K562 (cell line): ENCODE data around the gene CNPY4. TPM values are rescaled to one million over a fixed set of nuclear protein-coding genes. Genes with fewer than 3 reads are reported as not detected.

Experiments
- ARID1B ChIP-seq: fragments of 450-650 bp; IDR thresholded peaks from 2 replicates; pipeline ENCODE4 v1.6.1; 2016; ENCODE audit warnings: antibody characterized with exemption, mild to moderate bottlenecking, inconsistent platforms
- CBX3 ChIP-seq, 2 experiments: IDR thresholded peaks; 1 replicate in 1 of 2; 2 replicates in 1 of 2; pipeline ENCODE4 v1.6.1; 2012; ENCODE audit warnings: inconsistent platforms in 2 of 2, low read length in 2 of 2, borderline replicate concordance in 1 of 2, control low read depth in 1 of 2
- CBX5 ChIP-seq: IDR thresholded peaks from 2 replicates; pipeline ENCODE4 v1.6.1; 2014; ENCODE audit warnings: low read depth, borderline replicate concordance
- DACH1 ChIP-seq: fragments of 450-650 bp; IDR thresholded peaks from 2 replicates; pipeline ENCODE4 v1.6.1; 2018; ENCODE audit not compliant: partially characterized antibody
- DEAF1 ChIP-seq: fragments of 450-650 bp; formaldehyde crosslinking; IDR thresholded peaks from 2 replicates; pipeline ENCODE4 v1.4.0; 2020; ENCODE audit warnings: mild to moderate bottlenecking, moderate library complexity
- GABPA ChIP-seq: fragments of 200-800 bp; sonication (Bioruptor generic); conservative IDR thresholded peaks from 2 replicates; pipeline ENCODE4 v1.6.1; 2016; ENCODE audit warnings: low read depth, missing genetic modification characterization, missing compliant biosample characterization
- GTF3C2 ChIP-seq: IDR thresholded peaks from 3 replicates; pipeline ENCODE4 v1.6.1; 2011; ENCODE audit warnings: borderline replicate concordance, mild to moderate bottlenecking, moderate library complexity; ENCODE audit not compliant: insufficient read length; ENCODE audit errors: extremely low read depth
- HDAC2 ChIP-seq: fragments of 450-650 bp; IDR thresholded peaks from 2 replicates; pipeline ENCODE4 v1.6.1; 2016; ENCODE audit warnings: mild to moderate bottlenecking
- HES1 ChIP-seq: fragments of 450-650 bp; IDR thresholded peaks from 2 replicates; pipeline ENCODE4 v1.6.1; 2016; ENCODE audit warnings: low read depth, mild to moderate bottlenecking, moderate library complexity
- MBD1 ChIP-seq: fragments of 250-450 bp; sonication (Bioruptor Pico); IDR thresholded peaks from 2 replicates; pipeline ENCODE4 v1.8.0; 2022; ENCODE audit warnings: inconsistent platforms
- MEF2A ChIP-seq: IDR thresholded peaks from 2 replicates; pipeline ENCODE4 v1.6.1; 2011; ENCODE audit warnings: low read depth, mild to moderate bottlenecking, low read length, moderate library complexity; ENCODE audit not compliant: control insufficient read depth
- NRF1 ChIP-seq, 2 experiments: fragments of 450-650 bp; IDR thresholded peaks in 1 of 2; conservative IDR thresholded peaks in 1 of 2; 2 replicates each; pipeline ENCODE4 v1.6.1; 2014; ENCODE audit warnings: mild to moderate bottlenecking in 2 of 2
- POLR2G ChIP-seq: fragments of 200-400 bp; formaldehyde crosslinking; IDR thresholded peaks from 2 replicates; pipeline ENCODE4 v1.6.1; 2017; ENCODE audit warnings: low read depth, mild to moderate bottlenecking, antibody characterized with exemption, low read length, moderate library complexity
- RCOR1 ChIP-seq, 2 experiments: IDR thresholded peaks; 2 replicates each; pipeline ENCODE4 v1.6.1; 2012; ENCODE audit warnings: low read depth in 2 of 2, low read length in 2 of 2, borderline replicate concordance in 1 of 2, improper control_type of control experiment in 1 of 2
- SMAD4 ChIP-seq: fragments of 250-450 bp; sonication (Bioruptor Pico); conservative IDR thresholded peaks from 2 replicates; pipeline ENCODE4 v1.8.0; 2021; ENCODE audit warnings: inconsistent platforms, mild to moderate bottlenecking, moderate library complexity
- SNIP1 ChIP-seq: fragments of 450-650 bp; IDR thresholded peaks from 2 replicates; pipeline ENCODE4 v1.7.1; 2017; ENCODE audit warnings: low read depth, mild to moderate bottlenecking
- SNRNP70 ChIP-seq: fragments of 200-400 bp; formaldehyde crosslinking; optimal IDR thresholded peaks from 2 replicates; pipeline ENCODE3; 2017; ENCODE audit warnings: low read depth, low read length
- SOX6 ChIP-seq: fragments of 450-650 bp; IDR thresholded peaks from 2 replicates; pipeline ENCODE4 v1.6.1; 2014; ENCODE audit warnings: mild to moderate bottlenecking
- ZBED1 ChIP-seq: IDR thresholded peaks from 2 replicates; pipeline ENCODE4 v1.6.1; 2014
- ZFX ChIP-seq: sonication (generic); formaldehyde crosslinking; IDR thresholded peaks from 2 replicates; pipeline ENCODE4 v1.8.0; 2022; ENCODE audit warnings: mild to moderate bottlenecking, missing genetic modification reagents, moderate library complexity
- ZNF239 ChIP-seq: fragments of 250-450 bp; sonication (Bioruptor Pico); IDR thresholded peaks from 2 replicates; pipeline ENCODE4 v1.4.0; 2020; ENCODE audit warnings: mild to moderate bottlenecking
- ZNF699 ChIP-seq: fragments of 250-450 bp; sonication (Bioruptor Pico); IDR thresholded peaks from 2 replicates; pipeline ENCODE4 v1.8.0; 2021; ENCODE audit warnings: mild to moderate bottlenecking, moderate library complexity; ENCODE audit not compliant: insufficient replicate concordance
- polyA plus RNA-seq, 8 experiments: library from polyadenylated mRNA; depleted of rRNA in 4 of 8; stranded (reverse) in 5 of 8; unstranded in 3 of 8; fragments of >200 nt; fragmentation: Nextera tagmentation in 2 of 8; fragmentation: Illumina TruSeq in 1 of 8; extraction: Ambion mirVana in 2 of 8; extraction: Trizol in 1 of 8; gene quantifications; 2 replicates each; pipeline versions ENCODE4 v1.2.1 to v1.2.3, GENCODE V29; 2011 to 2014; ENCODE audit warnings: inconsistent platforms in 1 of 8, missing spikeins in 1 of 8
- total RNA-seq, 7 experiments: library from RNA; depleted of rRNA in 6 of 7; stranded (reverse); fragments of >200 nt in 6 of 7; fragmentation: Illumina TruSeq in 2 of 7; extraction: Trizol in 2 of 7; gene quantifications; 2 replicates each; pipeline versions ENCODE4 v1.2.1 to v1.2.3, GENCODE V29; 2011 to 2021; ENCODE audit warnings: low replicate concordance in 1 of 7

The CNPY4 gene
- total and polyA plus RNA-seq, 9 of the 15 experiments (the other 6 are each of a cell fraction or from before 2014, with no cell fraction given), result 1.9 to 11.2 (median 7.0) TPM

- TF ChIP-seq ZFX (CRISPR knock-in tag) (peak; percentile 96), HES1 (no peak), CBX3 (IDR thresholded peaks at IDR 0.05; ENCODE audit: borderline replicate concordance in 1 of 2, low read length in 2 of 2) (peak in 1 of 2 experiments; percentile 93; a peak in 2 of 3 replicates), SNIP1 (peak; percentile 95), HDAC2 (peak; percentile 17; the same call in 1 of the 2 replicates), ZNF699 (CRISPR knock-in tag) (no peak), ARID1B (peak; percentile 54; the same call in 1 of the 2 replicates), POLR2G (peak; percentile 92), GTF3C2 (no peak), DACH1 (peak; percentile 28), SOX6 (peak; percentile 90), MEF2A (0 out of 2 replicates have a peak, but pooled peaks have one; percentile 58), DEAF1 (CRISPR knock-in tag) (peak; percentile 81), MBD1 (CRISPR knock-in tag) (no peak), ZBED1 (peak; percentile 78), ZNF239 (CRISPR knock-in tag) (peak; percentile 8; the same call in 1 of the 2 replicates), NRF1 (conservative IDR thresholded peaks at IDR 0.05 in 1 of 2, IDR thresholded peaks at IDR 0.05 in 1 of 2) (peak; percentile 34 to 54; a peak in 3 of 4 replicates), SNRNP70 (no peak), RCOR1 (IDR thresholded peaks at IDR 0.05; ENCODE audit: borderline replicate concordance in 1 of 2, low read depth in 2 of 2, low read length in 2 of 2) (peak; percentile 76 to 92; a peak in 3 of 4 replicates), SMAD4 (CRISPR knock-in tag) (peak; percentile 75), CBX5 (0 out of 2 replicates have a peak, but pooled peaks have one; percentile 75), GABPA (tag) (peak; percentile 99)
These were observed 37.8 kb upstream of the CNPY4 start, which contains the start of gene ZNF3 (continued) for GRCh38 chr7:100081535-100082102.
